22Rv1 (cell line): ENCODE results near the gene FANK1.

Experiments
- ZFX ChIP-seq: fragments of 450-650 bp; IDR thresholded peaks from 2 replicates; pipeline ENCODE4 v1.6.1; 2017; ENCODE audit warnings: antibody characterized with exemption, borderline replicate concordance
- TF ChIP-seq, protein P1 (sequence below): fragments of 450-650 bp; IDR thresholded peaks from 2 replicates; pipeline ENCODE4 v1.5.1; 2017; ENCODE audit warnings: mild to moderate bottlenecking

- TF ChIP-seq, protein P1, sequence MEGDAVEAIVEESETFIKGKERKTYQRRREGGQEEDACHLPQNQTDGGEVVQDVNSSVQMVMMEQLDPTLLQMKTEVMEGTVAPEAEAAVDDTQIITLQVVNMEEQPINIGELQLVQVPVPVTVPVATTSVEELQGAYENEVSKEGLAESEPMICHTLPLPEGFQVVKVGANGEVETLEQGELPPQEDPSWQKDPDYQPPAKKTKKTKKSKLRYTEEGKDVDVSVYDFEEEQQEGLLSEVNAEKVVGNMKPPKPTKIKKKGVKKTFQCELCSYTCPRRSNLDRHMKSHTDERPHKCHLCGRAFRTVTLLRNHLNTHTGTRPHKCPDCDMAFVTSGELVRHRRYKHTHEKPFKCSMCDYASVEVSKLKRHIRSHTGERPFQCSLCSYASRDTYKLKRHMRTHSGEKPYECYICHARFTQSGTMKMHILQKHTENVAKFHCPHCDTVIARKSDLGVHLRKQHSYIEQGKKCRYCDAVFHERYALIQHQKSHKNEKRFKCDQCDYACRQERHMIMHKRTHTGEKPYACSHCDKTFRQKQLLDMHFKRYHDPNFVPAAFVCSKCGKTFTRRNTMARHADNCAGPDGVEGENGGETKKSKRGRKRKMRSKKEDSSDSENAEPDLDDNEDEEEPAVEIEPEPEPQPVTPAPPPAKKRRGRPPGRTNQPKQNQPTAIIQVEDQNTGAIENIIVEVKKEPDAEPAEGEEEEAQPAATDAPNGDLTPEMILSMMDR = no peak
- no peak for TF ChIP-seq ZFX
Measured at GRCh38 chr10:126017961-126018560, 121.7 kb downstream of the FANK1 start.
